SW 1271 (cell line): ENCODE results near the gene NINL.

Source experiments
- DNase-seq, 2 experiments: peaks; one replicate each; lab custom pipeline; 2025; lab: John Stamatoyannopoulos, UW

Gene NINL

GRCh38 chr20:25407311-25408169 is 177.8 kb downstream of the NINL start, which contains the start of gene GINS1:
Gene GINS1, plus strand, starts transcription at chr20:25407673. Its CDS starts 148 bp downstream, at chr20:25407821.
- peak; percentile 90 to 95 for DNase-seq
